HFF-Myc (cell line): Measurements from ENCODE around the gene EAF2.

Experiments used
- DNase-seq: peaks from one replicate; pipeline ENCODE4 v3.0.0-alpha.2; 2011; ENCODE audit warnings: low read depth; ENCODE audit errors: extremely low read depth
- H3K4me3 ChIP-seq: replicated peaks from 2 replicates; pipeline ENCODE4 v1.5.1; 2011; ENCODE audit warnings: low read depth, mild to moderate bottlenecking, control low read depth, low read length
- TF ChIP-seq, protein P1 (sequence below): IDR thresholded peaks from 2 replicates; pipeline ENCODE4 v1.5.1; 2012; ENCODE audit warnings: mild to moderate bottlenecking, low read depth, low read length, control low read depth; ENCODE audit errors: missing control alignments

EAF2 gene

GRCh38 chr3:121834671-121835464 is at the start of gene EAF2, which contains the start of gene IQCB1:
Gene EAF2 (plus strand): TSS chr3:121835209. CDS start chr3:121835286, 77 bp downstream.
Gene IQCB1 (minus strand): TSS chr3:121835060. CDS start chr3:121828960, 6,100 bp downstream.
- peak within 1 kb of the TSS; percentile 84 for H3K4me3 ChIP-seq
- peak; percentile 82 for DNase-seq
- TF ChIP-seq, protein P1, sequence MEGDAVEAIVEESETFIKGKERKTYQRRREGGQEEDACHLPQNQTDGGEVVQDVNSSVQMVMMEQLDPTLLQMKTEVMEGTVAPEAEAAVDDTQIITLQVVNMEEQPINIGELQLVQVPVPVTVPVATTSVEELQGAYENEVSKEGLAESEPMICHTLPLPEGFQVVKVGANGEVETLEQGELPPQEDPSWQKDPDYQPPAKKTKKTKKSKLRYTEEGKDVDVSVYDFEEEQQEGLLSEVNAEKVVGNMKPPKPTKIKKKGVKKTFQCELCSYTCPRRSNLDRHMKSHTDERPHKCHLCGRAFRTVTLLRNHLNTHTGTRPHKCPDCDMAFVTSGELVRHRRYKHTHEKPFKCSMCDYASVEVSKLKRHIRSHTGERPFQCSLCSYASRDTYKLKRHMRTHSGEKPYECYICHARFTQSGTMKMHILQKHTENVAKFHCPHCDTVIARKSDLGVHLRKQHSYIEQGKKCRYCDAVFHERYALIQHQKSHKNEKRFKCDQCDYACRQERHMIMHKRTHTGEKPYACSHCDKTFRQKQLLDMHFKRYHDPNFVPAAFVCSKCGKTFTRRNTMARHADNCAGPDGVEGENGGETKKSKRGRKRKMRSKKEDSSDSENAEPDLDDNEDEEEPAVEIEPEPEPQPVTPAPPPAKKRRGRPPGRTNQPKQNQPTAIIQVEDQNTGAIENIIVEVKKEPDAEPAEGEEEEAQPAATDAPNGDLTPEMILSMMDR, result no peak

DNA sequence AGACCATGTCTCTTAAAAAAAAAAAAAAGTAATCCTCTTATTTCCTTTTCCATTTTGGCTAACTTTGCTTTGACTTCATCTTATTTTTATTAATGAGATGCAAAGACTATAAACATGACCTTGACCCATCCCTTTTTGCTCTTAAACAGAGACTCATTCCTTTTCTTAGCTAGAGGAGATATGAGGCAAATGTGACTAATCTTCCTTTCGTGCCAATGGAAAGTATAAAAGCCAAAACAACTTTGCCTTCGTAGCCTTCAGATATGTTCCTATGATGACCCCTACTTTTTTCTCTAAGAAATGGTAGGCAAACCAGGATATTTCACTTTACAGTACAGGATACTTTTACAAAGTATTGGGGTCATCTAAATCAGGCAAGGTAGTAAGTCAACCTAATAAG is 48.5 kb upstream of the EAF2 start:
- TF ChIP-seq, protein P1, result no peak
- DNase-seq, result no peak
- H3K4me3 ChIP-seq, result no peak overlapping the region

GRCh38 chr3:121793078-121793477 is 41.9 kb upstream of the EAF2 start:
- no peak overlapping the region for H3K4me3 ChIP-seq
- TF ChIP-seq, protein P1, result no peak
- no peak for DNase-seq

GRCh38 chr3:121794264-121794983 is 40.6 kb upstream of the EAF2 start:
- TF ChIP-seq, protein P1, result no peak
- no peak for DNase-seq
- no peak overlapping the region for H3K4me3 ChIP-seq

DNA sequence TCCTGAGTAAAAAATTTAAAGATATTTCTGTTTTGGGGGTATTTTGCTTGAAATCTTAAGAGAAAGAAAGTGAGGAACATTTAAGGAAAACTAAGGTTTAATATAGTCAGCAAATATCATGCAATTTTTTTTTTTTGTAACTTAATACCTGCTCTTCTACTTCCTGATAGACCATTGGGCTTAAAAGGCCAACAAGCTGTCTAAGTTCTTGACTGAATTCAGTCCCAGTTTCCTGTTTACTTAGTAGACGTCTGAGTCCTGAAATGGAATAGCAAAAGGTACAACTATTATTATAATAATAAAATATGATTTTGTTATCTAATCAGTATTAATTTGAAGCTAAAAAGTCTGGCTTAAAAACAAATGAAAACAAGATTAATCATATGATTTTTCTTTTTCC is 38.0 kb upstream of the EAF2 start:
- H3K4me3 ChIP-seq, result no peak overlapping the region
- DNase-seq, result no peak
- TF ChIP-seq, protein P1, result no peak

- no peak overlapping the region for H3K4me3 ChIP-seq
- DNase-seq, result no peak
- TF ChIP-seq, protein P1, result no peak
Observed at GRCh38 chr3:121800906-121801305, 34.1 kb upstream of the EAF2 start.
